ENCODE measurements around the gene SKAP1. TPM values are rescaled to one million over a fixed set of nuclear protein-coding genes. Genes with fewer than 3 reads are reported as not detected.

The SKAP1 gene
- polyA plus RNA-seq, 1 of the 3 experiments (the other 2 are of a cell fraction) = not detected

DNA sequence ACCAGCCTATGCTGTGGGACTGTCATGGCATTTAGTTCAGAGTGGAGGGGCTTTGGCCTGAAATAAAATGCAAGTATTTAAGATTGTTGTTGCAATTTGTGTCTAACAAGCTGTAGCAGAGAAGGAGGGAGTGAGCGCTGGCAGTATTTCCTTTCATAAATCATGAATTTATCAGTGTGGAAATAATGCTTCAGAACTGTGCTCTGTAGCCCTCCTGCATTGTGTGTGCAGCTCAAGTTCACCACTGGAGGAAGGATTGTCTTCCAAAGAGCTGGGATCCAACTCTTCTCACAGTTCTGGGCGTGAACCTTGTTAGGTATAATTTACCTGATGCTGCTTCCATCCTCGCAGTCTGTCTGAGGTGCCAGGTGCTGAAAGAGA lies 307.4 kb downstream of the SKAP1 start (continued):
- TF ChIP-seq NFIC (IDR thresholded peaks at IDR 0.05; ENCODE audit: borderline replicate concordance) (no peak), TCF12 (IDR thresholded peaks at IDR 0.05) (no peak), GABPA (IDR thresholded peaks at IDR 0.05; ENCODE audit: low read depth) (no peak), TAF1 (IDR thresholded peaks at IDR 0.05; ENCODE audit: borderline replicate concordance, low read depth, low read length) (no peak), MXI1 (IDR thresholded peaks at IDR 0.05; ENCODE audit: low read depth, low read length) (no peak), JUND (IDR thresholded peaks at IDR 0.05) (no peak), GATA2 (CRISPR knock-in tag; IDR thresholded peaks at IDR 0.05) (no peak), SMC3 (IDR thresholded peaks at IDR 0.05; ENCODE audit: low read depth, low read length) (no peak)
- TF ChIP-seq, protein P1, sequence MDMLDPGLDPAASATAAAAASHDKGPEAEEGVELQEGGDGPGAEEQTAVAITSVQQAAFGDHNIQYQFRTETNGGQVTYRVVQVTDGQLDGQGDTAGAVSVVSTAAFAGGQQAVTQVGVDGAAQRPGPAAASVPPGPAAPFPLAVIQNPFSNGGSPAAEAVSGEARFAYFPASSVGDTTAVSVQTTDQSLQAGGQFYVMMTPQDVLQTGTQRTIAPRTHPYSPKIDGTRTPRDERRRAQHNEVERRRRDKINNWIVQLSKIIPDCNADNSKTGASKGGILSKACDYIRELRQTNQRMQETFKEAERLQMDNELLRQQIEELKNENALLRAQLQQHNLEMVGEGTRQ (IDR thresholded peaks at IDR 0.05; ENCODE audit: borderline replicate concordance, low read depth, low read length) = no peak

DNA sequence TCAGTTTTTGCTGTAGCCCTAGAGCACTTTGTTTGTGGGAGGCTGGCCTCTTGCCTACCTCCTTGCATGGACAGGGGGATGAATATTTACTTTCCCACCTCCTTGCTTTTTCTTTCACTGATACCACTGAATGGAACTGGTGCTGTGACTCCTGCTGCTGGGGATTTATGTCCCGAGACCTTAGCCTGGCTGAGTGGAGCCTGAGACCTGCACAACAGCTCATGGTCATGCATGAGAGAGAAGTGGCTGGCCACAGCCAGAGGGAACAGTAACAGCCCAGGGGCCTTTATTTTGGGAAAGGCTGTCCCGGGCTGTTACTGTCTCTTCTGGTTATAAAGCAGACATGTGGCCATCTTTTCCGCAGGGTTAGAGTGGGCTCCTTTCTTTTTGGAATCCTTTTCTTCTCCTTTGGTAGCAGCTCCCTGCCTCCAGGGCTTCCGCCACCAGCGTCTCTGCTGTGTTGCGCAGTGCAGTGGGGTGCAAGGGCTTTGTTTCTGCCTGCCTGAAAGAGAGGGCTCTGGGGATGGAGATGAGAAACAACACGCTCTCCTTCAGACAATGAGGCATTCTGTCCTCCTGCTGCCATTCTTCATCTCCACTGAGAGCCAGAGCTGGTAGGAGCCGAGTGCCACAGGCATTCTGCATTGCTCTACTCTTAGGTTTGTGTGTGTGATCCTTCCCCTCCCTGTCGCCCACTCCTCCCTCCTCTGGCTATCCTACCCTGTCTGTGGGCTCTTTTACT lies 307.9 kb downstream of the SKAP1 start:
- 83% methylated on average over 9 of the region's 9 CpGs for WGBS (ENCODE audit: low lambda C conversion rate)
- no peaks in the 10 kb centered on the region; the same call in 1 of the 2 replicates for H3K79me2 ChIP-seq (ENCODE audit: insufficient read depth)
- no peak overlapping the region for H3K4me2 ChIP-seq
- TF ChIP-seq RXRA (IDR thresholded peaks at IDR 0.05; ENCODE audit: borderline replicate concordance, low read depth) (no peak), SIN3A (IDR thresholded peaks at IDR 0.05; ENCODE audit: borderline replicate concordance, low read depth, low read length) (no peak), TCF12 (IDR thresholded peaks at IDR 0.05) (no peak), FOSL2 (IDR thresholded peaks at IDR 0.05; ENCODE audit: borderline replicate concordance, low read depth) (no peak), EZH2phosphoT487 (IDR thresholded peaks at IDR 0.05; ENCODE audit: borderline replicate concordance, low read depth) (no peak)
- TF ChIP-seq, protein P1 (IDR thresholded peaks at IDR 0.05; ENCODE audit: borderline replicate concordance, low read depth, low read length) = no peak
- H3K4me1 ChIP-seq (ENCODE audit: control insufficient read depth in 1 of 2, insufficient read depth in 2 of 2, low read depth in 1 of 2, low read length in 1 of 2) = peaks cover 1 to 7% of the 10 kb centered on the region in 2 experiments; a peak in 1 of 4 replicates
- no peak overlapping the region for H3K9ac ChIP-seq
- ChIA-PET POLR2A (no interaction called here), CTCF (interaction anchor here (1.0 to 17.8 kb wide), 9 partner anchors 8 to 94 kb away, joined by 3 to 232 read pairs (median 5); no protein-coding TSS in a partner anchor)
- H3K4me3 ChIP-seq (ENCODE audit: low read depth in 2 of 2, low read length in 1 of 2) = no peak overlapping the region
- no peak overlapping the region for H3K27ac ChIP-seq (ENCODE audit: low read depth in 2 of 2, low read length in 1 of 2)
- H3K36me3 ChIP-seq (replicated peaks in 1 of 2; ENCODE audit: control insufficient read depth in 1 of 2, insufficient read depth in 2 of 2, low read length in 1 of 2) = peaks cover 54 to 62% of the 10 kb centered on the region in 2 experiments
- no peaks in the 10 kb centered on the region for H3K9me3 ChIP-seq
- H3K27me3 ChIP-seq (ENCODE audit: insufficient read depth) = no peaks in the 10 kb centered on the region
- H3F3A ChIP-seq (replicated peaks; ENCODE audit: insufficient read depth) = no peaks in the 10 kb centered on the region
- no peaks in the 10 kb centered on the region for H3K9me2 ChIP-seq
- no peak overlapping the region for H2AFZ ChIP-seq (ENCODE audit: low read depth)
- DNase-seq = no peak
- no peaks in the 10 kb centered on the region for H4K20me1 ChIP-seq (ENCODE audit: insufficient read depth)

Measured in SK-N-SH (cell line).